K562 (cell line): ENCODE measurements around the gene SLC34A3. TPM values are rescaled to one million over a fixed set of nuclear protein-coding genes. Genes with fewer than 3 reads are reported as not detected.

ENCODE experiments used
- BRF1 ChIP-seq: IDR thresholded peaks from 3 replicates; pipeline ENCODE4 v1.6.1; 2011; ENCODE audit warnings: borderline replicate concordance, mild to moderate bottlenecking; ENCODE audit not compliant: insufficient read length; ENCODE audit errors: extremely low read depth
- DDX20 ChIP-seq: fragments of 450-650 bp; IDR thresholded peaks from 2 replicates; pipeline ENCODE4 v1.6.1; 2016; ENCODE audit warnings: missing genetic modification characterization, low read depth, mild to moderate bottlenecking, missing compliant biosample characterization, moderate library complexity
- FOXM1 ChIP-seq, 2 experiments: fragments of 450-650 bp in 1 of 2; sonication (generic) in 1 of 2; formaldehyde crosslinking in 1 of 2; IDR thresholded peaks; 2 replicates each; pipeline versions ENCODE4 v1.6.1 to v1.9.0; 2017 to 2022; ENCODE audit warnings: low read depth in 2 of 2, mild to moderate bottlenecking in 2 of 2, missing genetic modification reagents in 1 of 2, moderate library complexity in 1 of 2
- GTF3C2 ChIP-seq: IDR thresholded peaks from 3 replicates; pipeline ENCODE4 v1.6.1; 2011; ENCODE audit warnings: borderline replicate concordance, mild to moderate bottlenecking, moderate library complexity; ENCODE audit not compliant: insufficient read length; ENCODE audit errors: extremely low read depth
- MITF ChIP-seq: IDR thresholded peaks from 2 replicates; pipeline ENCODE4 v1.6.1; 2014; ENCODE audit warnings: antibody characterized with exemption
- OTX1 ChIP-seq: fragments of 450-650 bp; formaldehyde crosslinking; IDR thresholded peaks from 2 replicates; pipeline ENCODE4 v1.4.0; 2022; ENCODE audit warnings: mild to moderate bottlenecking
- PML ChIP-seq: IDR thresholded peaks from 2 replicates; pipeline ENCODE4 v1.6.1; 2012; ENCODE audit warnings: low read length, inconsistent platforms
- POLR2A ChIP-seq: fragments of 450-650 bp; conservative IDR thresholded peaks from 2 replicates; pipeline ENCODE4 v1.6.1; 2016
- RAD21 ChIP-seq, 2 experiments: fragments of 250-450 bp in 1 of 2; fragments of 450-650 bp in 1 of 2; sonication (Bioruptor Pico) in 1 of 2; formaldehyde crosslinking in 1 of 2; IDR thresholded peaks in 1 of 2; conservative IDR thresholded peaks in 1 of 2; 2 replicates each; pipeline versions ENCODE4 v1.4.0 to v1.8.0; 2020 to 2022; ENCODE audit warnings: mild to moderate bottlenecking in 2 of 2, moderate library complexity in 1 of 2
- STAT5A ChIP-seq: IDR thresholded peaks from 2 replicates; pipeline ENCODE4 v1.6.1; 2012; ENCODE audit warnings: low read length, inconsistent platforms, borderline replicate concordance
- TSC22D4 ChIP-seq: fragments of 450-650 bp; IDR thresholded peaks from 2 replicates; pipeline ENCODE4 v1.6.1; 2016; ENCODE audit warnings: missing genetic modification characterization, missing biosample characterization, control low read depth
- USF1 ChIP-seq: sonication (generic); formaldehyde crosslinking; IDR thresholded peaks from 2 replicates; pipeline ENCODE4 v1.9.0; 2022; ENCODE audit warnings: mild to moderate bottlenecking, missing genetic modification reagents
- ZBTB7A ChIP-seq: IDR thresholded peaks from 2 replicates; pipeline ENCODE4 v1.6.1; 2011; ENCODE audit warnings: low read depth, mild to moderate bottlenecking, low read length, moderate library complexity, borderline replicate concordance; ENCODE audit not compliant: control insufficient read depth
- ZNF23 ChIP-seq: fragments of 250-450 bp; sonication (Bioruptor Pico); IDR thresholded peaks from 2 replicates; pipeline ENCODE4 v1.4.0; 2020; ENCODE audit warnings: mild to moderate bottlenecking
- ZNF253 ChIP-seq: fragments of 250-450 bp; sonication (Bioruptor Pico); conservative IDR thresholded peaks from 2 replicates; pipeline ENCODE4 v1.6.1; 2021; ENCODE audit warnings: mild to moderate bottlenecking
- ZNF3 ChIP-seq: fragments of 250-450 bp; sonication (Bioruptor Pico); IDR thresholded peaks from 2 replicates; pipeline ENCODE4 v1.5.0; 2021; ENCODE audit warnings: mild to moderate bottlenecking, moderate library complexity
- polyA plus RNA-seq, 8 experiments: library from polyadenylated mRNA; depleted of rRNA in 4 of 8; stranded (reverse) in 5 of 8; unstranded in 3 of 8; fragments of >200 nt; fragmentation: Nextera tagmentation in 2 of 8; fragmentation: Illumina TruSeq in 1 of 8; extraction: Ambion mirVana in 2 of 8; extraction: Trizol in 1 of 8; gene quantifications; 2 replicates each; pipeline versions ENCODE4 v1.2.1 to v1.2.3, GENCODE V29; 2011 to 2014; ENCODE audit warnings: inconsistent platforms in 1 of 8, missing spikeins in 1 of 8
- total RNA-seq, 7 experiments: library from RNA; depleted of rRNA in 6 of 7; stranded (reverse); fragments of >200 nt in 6 of 7; fragmentation: Illumina TruSeq in 2 of 7; extraction: Trizol in 2 of 7; gene quantifications; 2 replicates each; pipeline versions ENCODE4 v1.2.1 to v1.2.3, GENCODE V29; 2011 to 2021; ENCODE audit warnings: low replicate concordance in 1 of 7
- TF ChIP-seq, protein P1 (sequence below): fragments of 250-450 bp; sonication (Bioruptor Pico); IDR thresholded peaks from 2 replicates; pipeline ENCODE4 v1.5.0; 2020; ENCODE audit warnings: mild to moderate bottlenecking
- TF ChIP-seq, protein P2 (sequence below): fragments of 250-450 bp; sonication (Bioruptor Pico); IDR thresholded peaks from 2 replicates; pipeline ENCODE4 v1.4.0; 2020; ENCODE audit warnings: mild to moderate bottlenecking, moderate library complexity

Gene SLC34A3
- total and polyA plus RNA-seq, 9 of the 15 experiments (the other 6 are each of a cell fraction or from before 2014, with no cell fraction given), result not detected

DNA sequence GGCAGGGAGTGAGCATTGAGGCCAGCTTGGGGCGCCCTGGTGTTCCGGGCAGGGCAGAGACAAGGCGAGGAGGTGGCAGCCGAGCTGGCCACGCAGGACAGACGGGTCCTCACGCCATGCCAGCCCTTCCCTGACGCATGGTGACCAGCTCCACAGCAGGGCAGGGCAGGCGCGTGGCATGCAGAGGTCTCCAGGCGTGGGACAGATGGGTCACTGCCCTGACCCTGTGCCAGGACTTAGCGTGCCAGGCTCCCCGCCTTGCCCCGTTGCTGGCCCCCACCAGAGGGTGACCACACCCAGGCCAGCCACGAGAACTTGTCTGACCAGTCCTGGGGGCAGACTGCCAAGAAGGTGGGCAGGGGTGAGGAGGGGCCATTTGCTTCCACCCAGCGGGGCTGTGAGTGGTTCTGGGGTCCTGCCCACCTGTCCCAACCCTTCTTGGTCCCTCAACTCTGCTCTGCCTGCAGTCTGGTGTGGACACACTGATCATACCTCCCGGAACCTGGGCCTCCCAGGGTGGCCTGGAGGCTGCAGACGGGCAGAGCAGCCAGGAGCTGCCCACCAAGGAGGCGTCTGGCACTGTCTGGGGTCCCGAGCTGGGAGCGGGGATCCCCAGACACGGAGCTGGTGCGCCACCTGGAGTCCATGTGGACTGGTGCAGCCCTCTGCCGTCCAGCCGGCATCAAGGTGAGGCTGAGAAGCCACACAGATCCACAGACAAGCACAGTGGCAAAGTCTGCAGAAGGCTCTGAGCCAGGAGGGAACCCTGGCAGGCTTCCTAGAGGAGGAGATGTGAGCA, 3.4 kb upstream of the SLC34A3 start, which contains the start of gene RNF224 (continued):
- TF ChIP-seq, protein P1, sequence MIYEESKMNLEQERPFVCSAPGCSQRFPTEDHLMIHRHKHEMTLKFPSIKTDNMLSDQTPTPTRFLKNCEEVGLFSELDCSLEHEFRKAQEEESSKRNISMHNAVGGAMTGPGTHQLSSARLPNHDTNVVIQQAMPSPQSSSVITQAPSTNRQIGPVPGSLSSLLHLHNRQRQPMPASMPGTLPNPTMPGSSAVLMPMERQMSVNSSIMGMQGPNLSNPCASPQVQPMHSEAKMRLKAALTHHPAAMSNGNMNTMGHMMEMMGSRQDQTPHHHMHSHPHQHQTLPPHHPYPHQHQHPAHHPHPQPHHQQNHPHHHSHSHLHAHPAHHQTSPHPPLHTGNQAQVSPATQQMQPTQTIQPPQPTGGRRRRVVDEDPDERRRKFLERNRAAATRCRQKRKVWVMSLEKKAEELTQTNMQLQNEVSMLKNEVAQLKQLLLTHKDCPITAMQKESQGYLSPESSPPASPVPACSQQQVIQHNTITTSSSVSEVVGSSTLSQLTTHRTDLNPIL (CRISPR knock-in tag), result no peak
- peak; percentile 96 to 98 for TF ChIP-seq RAD21 (CRISPR knock-in tag; conservative IDR thresholded peaks at IDR 0.05 in 1 of 2, IDR thresholded peaks at IDR 0.05 in 1 of 2)
- no peak for TF ChIP-seq ZNF253 (CRISPR knock-in tag)
- TF ChIP-seq ZNF3 (CRISPR knock-in tag), result no peak
- TF ChIP-seq TSC22D4, result no peak
- TF ChIP-seq POLR2A, result no peak
- TF ChIP-seq MITF, result no peak
- TF ChIP-seq, protein P2, sequence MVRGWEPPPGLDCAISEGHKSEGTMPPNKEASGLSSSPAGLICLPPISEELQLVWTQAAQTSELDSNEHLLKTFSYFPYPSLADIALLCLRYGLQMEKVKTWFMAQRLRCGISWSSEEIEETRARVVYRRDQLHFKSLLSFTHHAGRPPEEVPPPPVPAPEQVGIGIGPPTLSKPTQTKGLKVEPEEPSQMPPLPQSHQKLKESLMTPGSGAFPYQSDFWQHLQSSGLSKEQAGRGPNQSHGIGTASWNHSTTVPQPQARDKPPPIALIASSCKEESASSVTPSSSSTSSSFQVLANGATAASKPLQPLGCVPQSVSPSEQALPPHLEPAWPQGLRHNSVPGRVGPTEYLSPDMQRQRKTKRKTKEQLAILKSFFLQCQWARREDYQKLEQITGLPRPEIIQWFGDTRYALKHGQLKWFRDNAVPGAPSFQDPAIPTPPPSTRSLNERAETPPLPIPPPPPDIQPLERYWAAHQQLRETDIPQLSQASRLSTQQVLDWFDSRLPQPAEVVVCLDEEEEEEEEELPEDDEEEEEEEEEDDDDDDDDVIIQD (CRISPR knock-in tag), result no peak
- TF ChIP-seq BRF1, result no peak
- TF ChIP-seq GTF3C2, result no peak
- TF ChIP-seq ZNF23, result no peak
- TF ChIP-seq STAT5A, result no peak
- TF ChIP-seq USF1 (CRISPR knock-in tag), result no peak
- no peak for TF ChIP-seq PML
- TF ChIP-seq ZBTB7A, result peak; percentile 56
- no peak for TF ChIP-seq DDX20 (tag)
- TF ChIP-seq FOXM1 (IDR thresholded peaks at IDR 0.05; ENCODE audit: low read depth), result no peak
- TF ChIP-seq FOXM1 (CRISPR knock-in tag; IDR thresholded peaks at IDR 0.05; ENCODE audit: low read depth), result no peak
- peak; percentile 67; the same call in 1 of the 2 replicates for TF ChIP-seq OTX1 (CRISPR knock-in tag)
